NT2/D1 (cell line): ENCODE measurements around the gene HSD17B12.

ENCODE experiments used
- SUZ12 ChIP-seq: IDR thresholded peaks from 2 replicates; pipeline ENCODE4 v1.6.1; 2011; ENCODE audit not compliant: insufficient read length, insufficient read depth; ENCODE audit errors: extremely low read depth
- YY1 ChIP-seq: IDR thresholded peaks from 2 replicates; pipeline ENCODE4 v1.6.1; 2011; ENCODE audit not compliant: insufficient read length, insufficient read depth
- ZNF274 ChIP-seq: IDR thresholded peaks from 2 replicates; pipeline ENCODE4 v1.6.1; 2011; ENCODE audit warnings: mild to moderate bottlenecking, low read depth, low read length

- TF ChIP-seq SUZ12 (no peak), YY1 (no peak), ZNF274 (no peak)
These were observed 194.2 kb downstream of the HSD17B12 start for GRCh38 chr11:43874738-43875137.
